GM23248 (cell line): Measurements from ENCODE around the gene IGFL4. TPM values are rescaled to one million over a fixed set of nuclear protein-coding genes. Genes with fewer than 3 reads are reported as not detected.

Experiments used
- DNase-seq: peaks from one replicate; pipeline ENCODE4 v3.0.0-alpha.2; 2015
- H2AFZ ChIP-seq: fragments of 200-600 bp; sonication (generic); 2 replicates; pipeline ENCODE4 v1.6.1; 2016; ENCODE audit warnings: antibody characterized with exemption
- H3F3A ChIP-seq: fragments of 200-600 bp; sonication (generic); 2 replicates; pipeline ENCODE4 v1.6.1; 2016; ENCODE audit warnings: mild to moderate bottlenecking, antibody characterized with exemption, mixed run types; ENCODE audit not compliant: insufficient read depth
- H3K27ac ChIP-seq: fragments of 200-600 bp; sonication (generic); 2 replicates; pipeline ENCODE4 v1.5.1; 2016; ENCODE audit warnings: mild to moderate bottlenecking
- H3K27me3 ChIP-seq: fragments of 200-600 bp; sonication (generic); replicated peaks from 2 replicates; pipeline ENCODE4 v1.6.1; 2016; ENCODE audit warnings: mild to moderate bottlenecking; ENCODE audit not compliant: insufficient read depth
- H3K36me3 ChIP-seq: fragments of 200-600 bp; sonication (generic); 2 replicates; pipeline ENCODE4 v1.6.1; 2016; ENCODE audit warnings: low read depth, mild to moderate bottlenecking
- H3K4me1 ChIP-seq: fragments of 200-600 bp; sonication (generic); 2 replicates; pipeline ENCODE4 v1.6.1; 2016; ENCODE audit warnings: mild to moderate bottlenecking; ENCODE audit not compliant: insufficient read depth
- H3K4me2 ChIP-seq: fragments of 200-600 bp; sonication (generic); one replicate; pipeline ENCODE4 v1.6.1; 2016; ENCODE audit warnings: mild to moderate bottlenecking; ENCODE audit not compliant: unreplicated experiment
- H3K4me3 ChIP-seq: fragments of 200-600 bp; sonication (generic); 2 replicates; pipeline ENCODE4 v1.5.1; 2016; ENCODE audit warnings: mild to moderate bottlenecking
- H3K79me2 ChIP-seq: fragments of 200-600 bp; sonication (generic); 2 replicates; pipeline ENCODE4 v1.6.1; 2016; ENCODE audit warnings: mild to moderate bottlenecking; ENCODE audit not compliant: insufficient read depth
- H3K9ac ChIP-seq: fragments of 200-600 bp; sonication (generic); 2 replicates; pipeline ENCODE4 v1.6.1; 2016; ENCODE audit warnings: mild to moderate bottlenecking
- H3K9me2 ChIP-seq: fragments of 200-600 bp; sonication (generic); 2 replicates; pipeline ENCODE4 v1.6.1; 2016; ENCODE audit warnings: mixed run types, mild to moderate bottlenecking, moderate library complexity; ENCODE audit not compliant: insufficient read depth
- H3K9me3 ChIP-seq: fragments of 200-600 bp; sonication (generic); one replicate; pipeline ENCODE4 v1.6.1; 2017; ENCODE audit warnings: low read depth
- H4K20me1 ChIP-seq: fragments of 200-600 bp; sonication (generic); 2 replicates; pipeline ENCODE4 v1.6.0; 2016; ENCODE audit not compliant: insufficient read depth
- EZH2 ChIP-seq: fragments of 200-600 bp; sonication (generic); IDR thresholded peaks from 2 replicates; pipeline ENCODE4 v1.6.1; 2018; ENCODE audit warnings: antibody characterized with exemption, mild to moderate bottlenecking; ENCODE audit not compliant: insufficient read depth, poor library complexity, severe bottlenecking
- EZH2phosphoT487 ChIP-seq: fragments of 200-600 bp; sonication (generic); IDR thresholded peaks from 2 replicates; pipeline ENCODE4 v1.6.1; 2018; ENCODE audit warnings: antibody characterized with exemption, moderate library complexity, mild to moderate bottlenecking, low read depth; ENCODE audit not compliant: insufficient read depth
- WGBS, 2 experiments: methylation state at CpG; one replicate each; pipeline ENCODE4 v1.1.6; 2015 to 2017; ENCODE audit warnings: low lambda C conversion rate in 2 of 2, low coverage in 1 of 2; ENCODE audit errors: missing lambda C conversion rate in 2 of 2; 5-methylcytosine and 5-hydroxymethylcytosine counted together
- in situ Hi-C: fragments of 300-500 bp; cut with MboI; formaldehyde crosslinking; loops from 2 replicates; pipeline ENCODE4 v1.15.0; 2020
- polyA plus RNA-seq: library from polyadenylated mRNA; unstranded; fragments of >200 nt; fragmentation: Nextera tagmentation; extraction: Ambion mirVana; gene quantifications from 2 replicates; pipeline ENCODE4 v1.2.1, GENCODE V29; 2016
- total RNA-seq: library from RNA; depleted of rRNA; stranded (reverse); fragments of >200 nt; shearing (Covaris generic); gene quantifications from 2 replicates; pipeline ENCODE4 v1.2.3, GENCODE V29; 2014

IGFL4 gene
- total and polyA plus RNA-seq, 2 experiments from 2014 or later = not detected

GRCh38 chr19:46065486-46066071 lies 24.8 kb upstream of the IGFL4 start:
- Histone ChIP-seq H3K4me1 (peaks cover 36% of the 10 kb centered on the region), H3F3A (peaks cover 32% of the 10 kb centered on the region), H3K36me3 (no peaks in the 10 kb centered on the region), H3K9ac (no peak overlapping the region), H3K9me2 (no peaks in the 10 kb centered on the region), H3K4me3 (no peak overlapping the region), H3K27me3 (peaks cover 41% of the 10 kb centered on the region), H3K4me2 (no peak overlapping the region), H3K9me3 (no peaks in the 10 kb centered on the region), H2AFZ (no peak overlapping the region), H4K20me1 (no peaks in the 10 kb centered on the region), H3K79me2 (no peaks in the 10 kb centered on the region), H3K27ac (no peak overlapping the region)
- DNase-seq = peak; percentile 72
- in situ Hi-C loops = no loop called here
- TF ChIP-seq EZH2 = no peak
- TF ChIP-seq EZH2phosphoT487 = no peak
- 21 to 26% methylated on average over 7 of the region's 7 CpGs for WGBS, 2 experiments

GRCh38 chr19:46063201-46063600 lies 22.4 kb upstream of the IGFL4 start:
- H2AFZ ChIP-seq = no peak overlapping the region
- in situ Hi-C loops = no loop called here
- TF ChIP-seq EZH2 (no peak), EZH2phosphoT487 (no peak)
- H3K27ac ChIP-seq = no peak overlapping the region
- H3K79me2 ChIP-seq = no peaks in the 10 kb centered on the region
- H3K4me3 ChIP-seq = no peak overlapping the region
- H3K4me1 ChIP-seq = peaks cover 12% of the 10 kb centered on the region
- H3K9me3 ChIP-seq = no peaks in the 10 kb centered on the region
- H3F3A ChIP-seq = peaks cover 12% of the 10 kb centered on the region
- H3K9me2 ChIP-seq = no peaks in the 10 kb centered on the region
- peaks cover 65% of the 10 kb centered on the region for H3K27me3 ChIP-seq
- no peaks in the 10 kb centered on the region for H3K36me3 ChIP-seq
- DNase-seq = no peak
- 63 to 78% methylated on average over 3 of the region's 3 CpGs for WGBS, 2 experiments
- no peak overlapping the region for H3K4me2 ChIP-seq
- H3K9ac ChIP-seq = no peak overlapping the region
- no peaks in the 10 kb centered on the region for H4K20me1 ChIP-seq

GRCh38 chr19:46060012-46060411 lies 19.2 kb upstream of the IGFL4 start:
- in situ Hi-C loops = no loop called here

GRCh38 chr19:46058778-46059177 lies 18.0 kb upstream of the IGFL4 start:
- Histone ChIP-seq H3K9ac (no peak overlapping the region), H3K4me3 (no peak overlapping the region), H3K9me3 (no peaks in the 10 kb centered on the region), H3K79me2 (no peaks in the 10 kb centered on the region), H3K27ac (no peak overlapping the region), H3K27me3 (peaks cover 98% of the 10 kb centered on the region), H2AFZ (no peak overlapping the region), H3K9me2 (no peaks in the 10 kb centered on the region), H3K4me1 (no peaks in the 10 kb centered on the region), H3K36me3 (no peaks in the 10 kb centered on the region), H4K20me1 (no peaks in the 10 kb centered on the region), H3K4me2 (no peak overlapping the region), H3F3A (no peaks in the 10 kb centered on the region)
- 55 to 59% methylated on average over 3 of the region's 3 CpGs for WGBS, 2 experiments
- in situ Hi-C loops = no loop called here
- no peak for DNase-seq
- TF ChIP-seq EZH2phosphoT487 (no peak), EZH2 (no peak)

More at GRCh38 chr19:46060012-46060411, 19.2 kb upstream of the IGFL4 start:
- H3K9me3 ChIP-seq = no peaks in the 10 kb centered on the region
- no peaks in the 10 kb centered on the region for H3K36me3 ChIP-seq
- H3K9ac ChIP-seq = no peak overlapping the region
- H3K9me2 ChIP-seq = no peaks in the 10 kb centered on the region
- no peaks in the 10 kb centered on the region for H4K20me1 ChIP-seq
- H3K4me3 ChIP-seq = no peak overlapping the region
- H3F3A ChIP-seq = no peaks in the 10 kb centered on the region
- no peak for TF ChIP-seq EZH2
- TF ChIP-seq EZH2phosphoT487 = no peak
- no peak for DNase-seq
- no peak overlapping the region for H3K27ac ChIP-seq
- no peaks in the 10 kb centered on the region for H3K79me2 ChIP-seq
- peaks cover 85% of the 10 kb centered on the region for H3K27me3 ChIP-seq
- H2AFZ ChIP-seq = no peak overlapping the region
- no peak overlapping the region for H3K4me2 ChIP-seq
- no peaks in the 10 kb centered on the region for H3K4me1 ChIP-seq
- 25 to 52% methylated on average over 2 of the region's 2 CpGs for WGBS, 2 experiments
